Mucosa of gallbladder (tissue), 1 donor: ENCODE data around the gene YBX3. TPM values are rescaled to one million over a fixed set of nuclear protein-coding genes. Genes with fewer than 3 reads are reported as not detected.
A peak's percentile ranks its signal among the peaks of the same experiment; 100 is the strongest.

Source experiments
- DNase-seq: peaks from one replicate; pipeline ENCODE4 v3.0.0-alpha.2; 2020; ENCODE audit warnings: low spot score
- total RNA-seq: library from RNA; stranded (reverse); gene quantifications from one replicate; pipeline ENCODE4 v1.2.1, GENCODE V29; 2021
- donor health status: DM: no; HTN: no; CAD: no.

YBX3 gene
- total RNA-seq, 1 donor from 2014 or later = 159 TPM

DNA sequence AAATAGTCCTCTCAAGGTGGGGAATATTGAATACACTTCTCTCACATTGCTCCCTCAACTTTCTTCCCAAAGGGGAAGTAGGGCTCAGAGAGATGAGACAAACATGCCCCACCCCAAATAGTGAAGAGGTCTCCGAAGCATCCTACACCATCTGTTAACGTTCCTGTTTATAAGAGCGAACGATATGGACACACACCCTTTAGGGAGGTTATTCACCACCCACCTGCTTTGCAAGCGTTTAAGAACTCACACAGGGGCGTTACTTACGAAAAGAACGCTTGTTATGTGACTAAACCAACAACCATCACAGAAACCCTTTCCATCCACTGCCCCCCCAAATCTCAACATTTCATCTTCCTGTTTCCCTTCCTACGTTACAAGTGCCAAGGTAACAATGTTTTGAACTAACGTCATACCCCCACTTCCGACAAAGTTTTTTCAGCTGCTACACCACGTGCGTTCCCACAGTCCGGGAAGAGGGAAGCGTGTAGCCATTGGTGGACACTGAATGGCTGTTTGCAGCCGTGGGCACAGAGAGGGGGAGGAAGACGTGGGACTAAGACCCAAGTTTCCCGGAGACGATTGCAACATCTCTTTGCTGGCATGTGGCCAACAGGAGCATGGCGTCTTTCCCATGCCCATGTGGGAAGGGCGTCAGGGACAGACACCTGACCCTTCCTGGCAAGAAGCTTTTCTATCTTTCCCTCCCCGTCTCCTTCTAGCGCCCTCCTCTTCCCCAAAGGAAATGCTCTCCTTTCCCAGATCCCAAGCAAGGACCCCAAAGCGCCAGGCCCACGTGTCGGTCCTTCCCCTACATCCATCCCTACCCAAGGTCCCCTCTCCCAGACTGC, 1.2 kb downstream of the YBX3 start:
- DNase-seq = peak; percentile 88

DNA sequence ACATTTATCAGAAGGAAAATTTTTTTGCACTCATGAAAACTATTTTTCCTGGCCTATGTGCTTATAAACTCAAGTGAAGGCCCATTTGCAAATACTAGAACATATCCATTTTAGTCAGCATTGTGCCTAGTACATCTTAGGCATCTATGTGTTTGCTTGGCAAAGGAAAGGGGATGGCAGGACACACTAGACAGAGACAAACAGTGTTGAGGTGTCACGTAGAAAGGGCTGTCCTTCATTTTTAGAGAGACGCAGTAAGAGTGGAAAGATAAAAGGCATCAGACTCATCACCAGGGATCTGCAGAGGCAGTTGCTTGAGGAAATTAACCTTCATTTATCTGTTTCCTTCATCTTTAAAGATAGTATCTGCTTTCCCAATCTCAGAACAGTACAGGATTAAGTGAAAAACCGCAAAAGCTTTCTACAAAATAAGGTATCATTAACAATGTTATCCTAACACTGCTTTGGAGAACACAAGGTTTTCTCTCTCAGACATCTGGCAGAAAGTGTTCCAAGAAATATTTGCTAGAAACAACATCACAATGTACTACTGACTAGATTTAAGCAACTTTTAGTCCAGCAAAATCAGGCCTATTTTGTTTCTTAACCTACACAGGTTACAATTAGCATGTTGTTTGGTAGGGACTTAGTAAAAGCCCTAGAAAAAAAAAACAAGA, 2.0 kb downstream of the YBX3 start:
- DNase-seq = no peak

DNA sequence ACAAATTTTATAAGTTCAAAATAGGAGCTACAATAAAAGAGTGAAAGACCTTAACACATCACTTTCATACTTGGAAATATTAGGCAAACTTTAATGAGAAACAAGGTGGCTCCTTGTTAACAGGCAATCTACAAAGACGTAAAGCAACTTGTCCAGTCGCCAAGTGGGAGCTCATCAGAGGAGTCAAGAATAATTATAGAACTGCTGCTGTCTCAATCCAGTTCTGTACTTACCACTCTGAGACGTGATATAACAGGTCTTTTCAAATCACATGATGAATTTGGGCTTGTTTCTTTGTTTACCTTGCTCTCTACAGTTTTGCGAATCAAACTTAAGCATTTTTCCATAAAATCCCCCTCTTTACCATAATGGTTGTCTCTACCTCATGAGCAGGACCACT, 3.6 kb downstream of the YBX3 start:
- DNase-seq = no peak

DNA sequence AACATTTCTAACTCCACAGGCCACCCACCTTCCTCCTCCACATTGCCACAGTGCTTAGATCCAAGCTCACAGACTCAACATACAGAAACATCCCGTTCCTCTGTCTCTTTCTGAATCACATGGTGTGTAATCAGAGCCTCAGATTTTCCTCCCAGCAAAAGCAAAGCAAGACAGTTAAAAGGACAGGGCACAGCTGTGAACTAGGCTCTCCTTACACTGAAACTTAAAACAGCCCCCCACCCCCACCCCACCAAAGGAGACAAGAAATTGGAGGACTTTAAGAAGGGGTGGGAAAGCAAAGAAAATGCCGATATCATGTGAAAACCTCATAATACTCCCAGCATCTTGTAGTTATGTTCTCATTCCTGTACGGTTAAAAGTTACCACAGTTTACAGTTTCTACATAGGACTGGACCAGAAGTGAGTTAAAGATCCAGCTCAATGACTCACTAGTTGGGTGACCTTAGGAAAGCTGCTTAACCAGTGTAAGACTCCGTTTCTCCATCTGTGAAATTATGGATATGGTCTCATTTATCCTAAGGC, 4.8 kb downstream of the YBX3 start:
- DNase-seq = no peak

DNA sequence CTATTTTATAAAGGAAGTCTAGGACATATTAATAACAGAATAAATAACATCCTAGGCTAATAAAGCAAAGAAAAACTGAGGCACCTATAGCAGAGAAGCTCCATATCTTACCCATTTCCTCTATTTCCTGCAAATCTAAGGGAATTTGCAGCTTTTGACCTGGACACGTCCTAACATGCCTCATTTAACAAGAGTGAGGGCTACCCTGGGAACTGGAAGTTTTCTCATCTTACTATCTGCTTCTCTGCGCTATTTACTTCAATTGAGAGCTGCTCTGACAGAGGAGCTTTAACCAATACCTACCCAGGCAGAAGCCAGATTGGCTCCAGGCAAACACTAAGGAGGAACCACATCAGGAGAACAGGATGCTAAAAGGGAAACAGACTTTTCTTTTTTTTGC, 5.7 kb downstream of the YBX3 start:
- no peak for DNase-seq

DNA sequence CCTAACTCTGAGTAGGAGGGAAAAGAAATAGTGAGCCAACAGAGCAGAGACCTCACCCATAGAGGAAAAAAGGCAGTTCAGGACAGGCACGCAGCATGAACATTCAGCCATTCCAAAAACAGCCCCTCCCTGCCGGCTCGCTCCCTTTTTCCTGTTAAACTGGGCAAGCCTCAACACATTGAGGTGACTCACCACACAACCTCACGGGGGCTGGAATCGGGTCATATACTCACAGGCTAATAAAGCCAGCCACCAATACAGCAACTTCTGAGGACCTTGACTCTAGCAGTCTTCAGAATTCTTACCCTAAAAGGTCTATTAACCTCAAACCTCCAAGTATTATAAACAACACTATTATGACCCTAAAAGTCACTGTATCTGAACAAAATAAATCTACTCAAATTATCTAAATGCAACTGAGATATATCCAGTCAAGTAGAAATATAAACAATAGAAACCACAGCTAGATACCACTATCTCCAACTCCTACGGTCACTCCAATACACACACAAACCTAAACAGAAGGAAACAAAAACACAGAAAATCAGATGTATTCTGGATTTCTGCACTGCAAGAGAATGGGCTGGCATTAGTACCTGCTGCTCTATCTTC, 6.3 kb downstream of the YBX3 start:
- peak; percentile 72 for DNase-seq

DNA sequence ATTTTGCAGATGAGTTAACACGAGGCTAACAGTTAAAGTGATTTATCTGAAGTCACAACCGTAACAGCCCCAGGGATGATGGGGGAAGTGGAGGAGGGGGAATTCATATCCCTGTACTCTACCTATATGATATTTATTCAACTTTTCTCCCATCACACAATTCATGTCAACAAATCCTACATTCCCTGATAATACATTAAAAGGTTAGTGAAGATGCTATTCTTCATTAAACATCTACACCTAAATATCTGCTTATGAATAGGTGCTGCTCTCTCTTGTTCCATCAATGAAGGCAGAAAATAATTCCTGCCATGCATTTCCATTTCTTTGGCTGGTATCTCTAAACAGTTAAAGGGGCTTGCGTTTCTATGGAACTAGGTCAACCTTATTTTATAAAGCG, 6.8 kb downstream of the YBX3 start:
- no peak for DNase-seq

DNA sequence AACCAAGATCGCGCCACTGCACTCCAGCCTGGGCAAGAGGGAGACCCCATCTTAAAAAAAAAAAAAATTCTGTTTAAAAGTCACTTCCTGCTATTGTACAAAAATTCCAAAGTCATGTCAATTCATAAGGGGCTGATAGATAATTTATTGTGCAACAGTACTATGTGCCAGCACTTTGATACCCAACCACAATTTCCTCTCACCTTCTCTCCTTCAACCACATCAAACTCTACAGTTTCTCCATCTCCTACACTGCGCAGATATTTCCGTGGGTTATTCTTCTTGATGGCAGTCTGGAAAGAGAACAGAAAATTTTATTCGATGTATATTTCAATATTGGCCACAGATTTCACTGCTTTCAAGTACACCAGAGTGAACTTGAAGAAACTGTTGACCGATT, 7.6 kb downstream of the YBX3 start:
- no peak for DNase-seq

DNA sequence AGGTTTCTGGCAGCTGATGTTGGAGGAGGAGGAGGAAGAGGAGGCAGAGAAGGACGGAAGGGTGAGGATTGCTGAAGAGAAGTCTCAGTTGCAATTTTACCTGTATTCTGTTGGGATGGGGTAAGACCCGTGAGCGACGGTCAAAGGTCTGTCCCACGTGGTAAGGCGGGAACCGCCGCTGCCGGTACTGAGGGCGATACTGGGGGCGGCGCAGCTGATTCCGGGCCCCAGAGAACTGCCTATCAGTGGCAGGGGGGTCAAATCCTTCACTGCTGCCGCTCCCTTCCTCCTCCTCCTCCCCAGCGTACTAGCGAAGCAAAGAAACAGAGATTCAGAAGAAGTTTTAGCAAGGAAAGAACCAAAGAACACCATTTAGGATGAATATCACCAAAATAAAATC, 13.3 kb downstream of the YBX3 start:
- no peak for DNase-seq

DNA sequence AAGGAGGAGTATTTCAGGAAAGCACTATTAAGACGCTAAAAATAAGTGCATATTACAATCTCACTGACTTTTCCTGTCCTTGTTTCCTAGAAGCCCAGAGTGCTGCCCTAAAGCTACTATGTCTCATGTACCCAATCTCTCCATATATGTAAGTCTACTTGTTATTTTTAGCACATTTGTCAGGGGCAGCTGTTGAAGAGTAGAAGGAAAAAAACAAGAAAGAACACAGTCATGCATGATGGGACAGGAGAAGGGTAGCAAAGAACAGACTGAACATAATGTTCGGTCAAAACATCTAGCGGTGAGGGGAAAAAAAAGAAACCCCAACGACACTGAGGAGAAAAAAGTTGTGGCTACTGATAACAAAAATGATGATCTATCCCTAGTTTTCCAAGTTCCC, 14.3 kb downstream of the YBX3 start:
- DNase-seq = no peak

DNA sequence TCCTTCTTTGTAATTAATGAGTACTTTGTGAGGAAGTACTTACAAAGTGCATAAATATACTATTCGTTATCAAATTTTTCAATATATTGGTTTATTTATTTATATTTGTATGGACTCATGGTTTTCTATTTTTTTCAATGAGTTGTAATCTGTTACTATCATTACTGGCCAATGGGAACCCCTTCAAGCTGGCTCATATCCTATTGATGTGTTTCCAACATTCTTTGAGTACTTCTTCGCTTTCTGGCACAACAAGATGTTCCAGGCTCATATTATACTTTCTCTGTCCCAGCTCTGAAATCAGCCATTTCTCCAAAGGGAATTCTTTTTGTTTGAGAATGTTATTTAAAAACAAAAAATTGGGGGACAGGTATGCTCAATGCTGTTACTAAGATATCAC, 17.5 kb downstream of the YBX3 start:
- no peak for DNase-seq

DNA sequence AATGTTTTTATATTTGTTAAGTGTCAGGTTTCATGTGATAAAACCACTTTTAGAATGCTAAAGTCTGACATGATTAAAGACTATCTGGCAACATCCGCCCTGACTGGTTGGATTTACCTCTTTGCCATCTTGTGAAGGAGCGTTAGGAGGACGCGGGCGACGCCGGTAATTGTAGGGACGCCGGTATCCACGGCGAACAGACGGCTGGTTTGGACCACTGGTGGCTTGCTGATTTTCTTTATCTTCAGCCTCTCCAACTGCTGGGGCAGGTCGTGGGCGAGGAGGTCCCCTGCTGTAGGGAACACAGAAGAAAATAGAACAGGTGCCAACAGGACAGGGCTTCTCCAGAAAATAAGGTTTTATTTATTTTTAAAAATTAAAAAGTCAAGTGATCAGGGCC, 21.3 kb downstream of the YBX3 start:
- DNase-seq = no peak

DNA sequence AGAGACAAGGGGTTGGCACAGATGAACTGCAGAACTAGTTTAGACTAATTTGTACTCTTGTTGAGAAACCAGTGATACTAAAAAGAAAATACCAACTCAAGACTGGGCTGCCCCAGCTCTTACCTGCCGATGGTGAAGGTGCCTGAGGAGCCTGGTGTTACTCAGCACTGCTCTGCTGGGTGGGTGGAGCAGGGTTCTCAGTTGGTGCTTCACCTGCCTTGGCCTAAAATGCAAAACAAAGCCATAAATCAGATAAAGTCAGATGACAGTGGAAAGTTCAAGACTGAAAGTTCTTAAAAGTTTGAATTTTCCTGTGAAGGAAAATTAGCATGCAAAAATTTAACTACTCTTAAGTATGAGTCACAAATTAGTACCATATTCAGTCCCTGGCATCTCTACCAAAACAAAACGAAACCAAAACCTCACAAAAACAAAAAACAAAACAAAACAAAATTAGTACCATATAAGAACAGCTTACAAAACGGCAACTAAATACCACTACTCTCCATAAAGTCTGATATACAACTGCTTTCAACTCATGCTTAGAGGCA, 21.9 kb downstream of the YBX3 start:
- DNase-seq = no peak

DNA sequence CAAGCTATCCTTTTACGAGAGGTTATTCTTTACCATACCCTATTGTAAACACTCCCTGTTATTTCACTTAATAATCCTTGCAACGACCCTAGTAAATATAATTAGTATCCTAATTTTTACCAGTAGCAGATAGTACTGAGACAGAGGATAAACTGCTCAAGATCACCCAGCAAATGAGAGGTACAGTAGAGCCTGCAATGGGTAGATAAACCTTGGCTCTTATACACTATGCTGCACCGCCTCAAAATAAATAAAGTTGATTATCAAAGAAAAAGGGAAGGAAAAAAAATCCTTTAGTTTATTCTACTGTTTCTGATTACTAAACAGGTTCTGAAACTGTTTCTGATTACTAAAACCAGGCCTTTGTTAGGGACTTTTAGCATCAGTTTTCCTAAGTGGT, 22.5 kb downstream of the YBX3 start:
- DNase-seq = no peak

DNA sequence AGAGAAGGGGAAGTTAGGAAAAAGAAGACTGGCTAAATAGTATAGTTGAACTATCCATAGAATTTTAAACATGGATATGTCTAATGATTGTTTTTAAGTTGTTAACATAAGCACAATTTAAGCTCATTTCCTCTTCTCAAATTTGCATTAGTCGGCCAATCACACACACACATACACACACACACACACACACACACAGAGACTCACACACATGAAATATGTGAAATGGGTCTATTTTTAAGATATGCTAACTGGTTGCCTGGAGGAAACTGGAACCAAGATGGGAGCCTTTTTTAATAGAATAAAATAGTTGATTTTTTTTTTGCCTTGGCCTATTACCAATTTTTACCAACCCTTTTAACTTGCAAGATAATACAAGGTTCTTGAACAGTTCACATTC, 25.3 kb downstream of the YBX3 start:
- no peak for DNase-seq

DNA sequence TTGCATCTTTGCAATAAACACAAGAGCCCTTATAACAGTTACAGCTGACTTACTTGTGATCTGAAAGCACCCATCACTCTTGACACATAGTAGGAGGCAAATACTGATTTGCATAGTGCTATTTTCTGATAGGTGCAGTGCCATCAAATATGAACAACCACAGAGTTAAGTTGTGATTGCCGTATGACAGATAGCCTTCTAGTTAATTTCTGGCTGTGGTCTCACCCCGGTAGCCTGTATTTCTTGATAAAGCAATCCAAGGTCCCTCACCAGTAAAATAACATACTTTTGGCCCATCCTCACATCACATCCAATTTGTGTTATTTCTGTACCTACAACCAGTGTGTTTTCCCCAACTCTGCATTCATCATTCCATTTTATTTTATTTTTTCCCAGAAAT, 26.0 kb downstream of the YBX3 start:
- no peak for DNase-seq

DNA sequence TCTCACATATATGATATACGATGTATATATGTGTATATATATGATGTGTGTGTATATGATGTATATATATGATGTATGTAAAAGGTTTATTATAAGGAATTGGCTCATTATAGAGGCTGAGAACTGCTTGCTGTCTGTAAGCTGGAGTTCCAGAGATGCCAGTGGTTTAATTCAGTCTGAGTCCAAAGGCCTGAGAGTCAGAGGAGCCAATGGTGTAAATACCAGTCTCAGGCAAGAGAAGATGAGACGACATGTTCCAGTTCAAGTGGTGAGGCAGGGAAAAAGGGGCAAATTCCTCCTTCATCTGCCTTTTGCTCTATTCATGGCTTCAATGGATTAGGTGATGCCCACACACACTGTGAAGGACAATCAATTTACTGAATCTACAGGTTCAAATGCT, 32.2 kb downstream of the YBX3 start:
- DNase-seq = no peak

DNA sequence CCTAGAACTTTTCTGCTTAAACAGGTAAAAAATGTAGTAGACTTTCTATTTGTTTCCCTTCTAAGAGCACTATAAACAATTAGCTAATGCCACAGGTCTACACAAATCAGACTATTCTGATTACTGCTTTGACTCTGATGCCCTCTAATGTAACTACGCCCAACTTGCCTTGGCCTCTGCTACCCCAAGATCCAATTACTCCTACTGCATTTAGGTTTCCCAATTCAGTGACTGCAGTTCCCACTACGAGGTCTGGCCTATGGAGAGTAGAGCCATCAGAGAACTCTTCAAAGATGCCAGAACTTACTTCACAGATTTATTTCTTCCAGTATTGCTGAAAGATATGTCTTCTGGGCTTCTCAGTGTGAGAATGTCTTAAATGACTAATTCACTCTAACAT, 34.0 kb downstream of the YBX3 start:
- no peak for DNase-seq

DNA sequence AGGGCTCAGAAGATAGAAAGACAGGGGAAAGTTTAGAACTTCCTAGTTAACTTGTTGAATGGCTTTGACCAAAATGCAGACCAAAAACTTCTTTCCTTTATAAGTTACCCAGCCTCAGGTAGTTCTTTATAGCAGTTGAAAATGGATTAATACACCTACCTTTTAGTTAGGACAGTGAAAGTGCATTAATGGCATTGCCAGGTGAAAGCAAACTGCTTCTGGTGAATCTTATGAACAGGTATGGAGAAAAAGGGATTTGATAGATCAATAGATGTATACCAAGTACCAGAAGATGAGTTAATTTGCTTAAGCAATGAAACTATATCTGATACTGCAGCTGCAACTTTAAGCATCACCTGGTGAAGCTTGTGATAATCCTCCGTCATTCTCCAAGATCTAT, 35.1 kb downstream of the YBX3 start:
- DNase-seq = no peak

DNA sequence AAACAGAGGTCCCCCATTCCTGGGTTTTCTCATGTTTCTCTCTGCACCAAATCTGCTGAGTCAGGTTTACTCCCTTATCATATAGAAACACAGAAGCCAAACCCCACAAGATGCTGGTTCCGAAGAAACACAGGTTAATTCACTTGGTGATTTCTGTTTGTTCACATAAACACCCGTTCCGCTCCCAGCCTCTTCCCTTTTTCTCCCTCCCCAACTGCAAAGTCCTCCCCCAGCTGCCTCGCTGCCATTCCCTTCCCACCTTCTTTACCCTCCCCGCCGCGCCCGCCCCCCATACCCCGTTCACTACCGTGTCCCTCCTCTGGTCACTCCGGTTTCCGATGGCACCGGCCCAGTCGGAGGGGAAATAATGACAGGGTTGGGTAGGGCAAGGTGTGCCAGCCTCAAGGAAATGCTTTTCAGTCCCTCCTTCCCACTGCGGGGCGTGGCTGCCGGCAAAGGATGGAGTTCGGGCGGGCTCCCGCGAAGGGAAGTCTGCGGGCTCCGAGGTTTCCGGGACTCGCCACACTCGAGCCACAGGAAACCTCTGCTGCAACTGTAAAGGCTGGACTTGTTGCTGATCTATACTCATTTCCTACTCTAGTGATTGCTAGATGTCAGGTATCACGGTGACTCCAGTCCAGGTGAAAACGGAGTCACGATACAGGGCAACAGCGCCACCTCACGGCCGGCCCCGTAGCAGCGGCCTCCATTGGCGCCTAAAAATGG, 49.3 kb downstream of the YBX3 start, which contains the start of gene STYK1:
STYK1 (minus strand) TSS at position 394 of the 726 bp plus-strand sequence. CDS start 39,434 bp downstream, outside the sequence.
- peak; percentile 71 for DNase-seq

DNA sequence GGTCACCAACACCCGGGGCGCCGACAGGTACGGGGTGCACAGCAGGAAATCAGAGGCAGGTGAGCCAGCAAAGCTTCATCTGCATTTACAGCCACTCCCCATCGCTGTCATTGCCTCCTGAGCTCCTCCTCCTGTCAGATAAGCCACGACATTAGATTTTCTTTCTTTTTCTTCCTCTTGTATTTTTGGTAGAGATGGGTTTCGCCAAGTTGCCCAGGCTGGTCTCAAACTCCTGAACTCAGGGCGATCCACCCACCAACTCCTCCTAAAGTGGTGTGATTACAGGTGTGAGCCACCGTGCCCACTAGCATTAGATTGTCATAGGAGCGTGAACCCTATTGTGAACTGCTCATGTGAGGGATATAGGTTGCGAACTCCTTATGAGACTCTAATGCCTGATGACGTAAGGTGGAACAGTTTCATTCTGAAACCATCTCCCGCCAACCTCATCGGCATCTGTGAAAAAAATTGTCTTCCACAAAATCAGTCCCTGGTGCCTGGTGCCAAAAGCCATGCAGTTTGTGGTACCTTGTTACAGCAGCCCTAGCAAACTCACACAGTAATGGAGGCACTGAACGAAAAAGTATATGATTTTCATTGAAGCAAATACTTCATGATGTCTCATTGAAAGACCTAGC, 50.8 kb downstream of the YBX3 start:
- peak; percentile 61 for DNase-seq
